Activated T-cell treated with anti-CD3 and anti-CD28 coated beads, Interleukin-2, amount 50 U/mL, for 48 hours (primary cell): ENCODE results near the gene TBCA.
"Not testable (repeated sequence)": the region's sequence is repeated elsewhere in the genome, so short reads cannot be mapped to it uniquely, and the experiment has no call there.

Experiments
- DNase-seq, 2 experiments: peaks; one replicate each; pipeline ENCODE4 v3.0.0-alpha.2; 2020

Gene TBCA

DNA sequence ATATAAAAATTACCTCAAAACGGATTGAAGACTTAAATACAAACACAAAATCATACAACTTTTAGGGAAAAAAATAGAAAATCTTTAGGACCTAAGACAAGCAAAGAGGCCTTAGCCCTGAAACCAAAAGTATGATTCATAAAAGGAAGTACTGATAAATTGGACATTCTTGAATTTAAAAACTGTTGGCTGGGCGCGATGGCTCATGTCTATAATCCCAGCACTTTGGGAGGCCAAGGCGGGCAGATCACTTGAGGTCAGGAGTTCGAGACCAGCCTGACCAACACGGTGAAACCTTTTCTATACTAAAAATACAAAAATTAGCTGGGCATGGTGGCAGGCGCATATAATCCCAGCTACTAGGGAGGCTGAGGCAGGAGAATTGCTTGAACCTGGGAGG, 76.6 kb downstream of the TBCA start:
- DNase-seq = not testable (repeated sequence)

DNA sequence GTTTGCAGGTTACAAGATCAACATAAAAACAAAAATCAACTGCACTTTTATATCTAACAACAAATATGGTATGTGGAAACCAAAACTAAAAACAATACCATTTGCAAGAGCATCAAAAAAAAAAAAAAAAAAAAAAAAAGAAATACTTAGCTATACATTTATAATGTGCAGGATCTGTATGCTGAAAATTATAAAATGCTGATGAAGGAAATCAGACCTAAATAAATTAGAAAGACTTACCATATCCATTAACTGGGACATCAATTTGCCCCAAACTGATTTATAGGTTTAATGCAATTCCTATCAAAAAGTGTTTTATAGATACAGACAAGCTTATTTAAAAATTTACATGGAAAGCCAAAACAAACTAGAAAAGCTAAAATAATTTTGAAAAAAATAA, 77.2 kb downstream of the TBCA start:
- no peak for DNase-seq

DNA sequence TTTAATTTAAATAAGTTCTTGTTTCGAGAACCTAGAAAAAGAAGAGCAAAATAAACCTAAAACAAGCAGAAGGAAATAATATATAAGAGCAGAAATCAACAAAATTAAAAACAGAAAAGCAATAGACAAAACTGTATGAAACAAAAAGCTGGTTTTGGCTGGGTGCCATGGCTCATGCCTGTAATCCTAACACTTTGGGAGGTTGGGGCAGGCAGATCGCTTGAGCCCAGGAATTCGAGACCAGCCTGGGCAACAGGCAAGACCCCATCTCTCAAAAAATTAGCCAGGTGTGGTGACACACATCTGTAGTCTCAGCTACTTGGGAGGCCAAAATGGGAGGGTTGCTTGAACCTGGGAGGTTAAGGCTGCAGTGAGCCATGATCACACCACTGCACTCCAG, 78.4 kb downstream of the TBCA start:
- DNase-seq = no peak

DNA sequence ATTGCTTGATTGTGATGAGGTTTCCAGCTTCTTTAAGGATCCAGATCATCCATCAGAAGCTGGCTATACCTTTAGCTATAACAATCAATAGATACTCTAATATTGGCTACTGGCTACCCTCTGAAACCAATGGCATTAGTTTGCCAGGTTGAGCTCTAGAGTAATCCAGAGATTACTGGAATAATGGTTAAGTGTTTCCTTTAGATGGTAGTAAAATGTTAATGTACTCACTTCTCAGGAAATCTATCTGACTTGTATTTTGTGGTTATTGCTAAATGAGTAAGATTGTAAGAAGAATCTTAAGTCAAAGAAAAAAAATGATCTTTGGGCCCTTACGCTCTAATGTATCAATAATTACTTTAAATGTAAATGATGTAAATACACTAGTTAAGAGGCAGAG, 80.0 kb downstream of the TBCA start:
- no peak for DNase-seq

DNA sequence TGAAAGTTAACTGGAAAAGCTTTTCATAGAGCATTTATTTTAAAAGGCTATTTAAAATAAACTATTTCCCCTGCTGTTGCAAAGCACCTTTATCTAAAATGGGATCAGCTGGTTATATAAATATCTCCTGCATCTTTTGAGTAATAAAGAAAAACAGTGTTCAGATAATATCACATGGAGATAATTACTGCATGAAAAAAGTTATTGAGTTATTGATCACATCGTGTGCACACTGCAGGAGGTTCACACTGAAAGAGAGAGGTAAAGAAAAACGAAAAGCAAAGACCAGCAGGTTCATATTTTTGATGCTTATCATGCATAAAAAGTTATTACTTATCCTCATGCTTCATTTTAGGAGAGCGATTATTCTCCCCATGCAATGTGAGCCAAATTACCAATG, 82.2 kb downstream of the TBCA start:
- DNase-seq = no peak

DNA sequence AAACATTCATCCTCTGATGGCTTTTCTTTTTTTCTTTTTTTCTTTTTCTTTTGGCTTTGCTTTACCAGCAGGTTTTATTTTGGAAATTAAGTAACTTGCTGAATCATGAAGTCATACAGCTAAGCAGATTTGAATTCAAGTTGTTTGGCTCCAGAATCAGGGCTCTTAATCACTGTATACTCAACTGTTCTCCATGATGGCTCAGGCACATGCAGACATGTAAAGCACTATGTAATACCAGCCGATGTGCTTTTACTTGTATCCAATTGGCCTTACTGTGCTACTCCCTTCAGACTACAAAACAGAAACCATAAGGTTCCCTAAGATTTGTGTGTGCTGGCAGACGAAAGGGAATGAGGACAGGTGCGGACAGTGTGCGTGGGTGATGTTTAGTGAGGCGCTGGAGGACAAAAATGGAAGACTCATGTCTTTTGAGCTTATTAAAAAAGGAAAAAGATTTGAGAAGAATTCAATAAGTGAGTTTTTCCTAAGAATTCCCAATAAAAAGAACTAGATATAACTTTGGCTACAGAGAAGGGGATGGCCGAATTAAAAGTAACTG, 92.9 kb downstream of the TBCA start:
- DNase-seq = no peak

DNA sequence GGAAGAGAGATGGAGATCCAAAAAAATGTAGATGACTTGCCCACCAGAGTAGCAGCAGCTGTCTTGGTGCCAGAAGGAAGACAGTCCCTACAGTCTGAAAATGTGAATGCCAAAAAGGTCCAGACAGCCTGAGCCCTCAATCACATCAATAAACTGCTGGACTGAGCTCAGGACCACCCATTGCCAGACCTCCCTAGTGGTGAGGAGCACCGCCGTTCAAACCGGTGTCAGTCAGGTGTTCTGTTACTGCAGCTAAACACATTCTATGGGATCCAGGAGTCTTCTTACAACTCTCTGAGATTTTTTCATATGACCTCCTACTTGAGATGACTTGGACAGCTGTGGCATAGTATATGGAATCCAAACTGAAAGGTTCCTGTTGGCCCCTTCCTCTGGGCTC, 105.6 kb downstream of the TBCA start:
- DNase-seq = no peak

DNA sequence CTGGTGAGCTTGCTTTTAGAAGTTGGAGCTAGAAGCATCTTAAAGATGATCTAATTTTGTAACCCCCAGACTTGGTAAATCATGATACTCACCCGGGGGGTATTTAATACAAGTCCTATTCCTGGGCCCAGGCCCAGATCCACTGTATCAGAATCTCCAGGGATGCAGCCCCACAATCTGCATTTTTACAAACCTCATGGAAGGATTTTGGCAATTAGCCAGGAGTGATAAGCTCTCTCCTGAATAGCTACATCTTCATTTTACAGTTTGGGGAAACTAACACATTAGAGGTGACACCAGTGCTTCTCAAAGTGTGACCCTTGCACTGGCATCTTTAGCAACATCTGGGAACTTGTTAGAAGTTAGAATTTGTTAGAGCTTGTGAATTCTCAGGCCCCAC, 106.5 kb downstream of the TBCA start:
- DNase-seq = no peak

DNA sequence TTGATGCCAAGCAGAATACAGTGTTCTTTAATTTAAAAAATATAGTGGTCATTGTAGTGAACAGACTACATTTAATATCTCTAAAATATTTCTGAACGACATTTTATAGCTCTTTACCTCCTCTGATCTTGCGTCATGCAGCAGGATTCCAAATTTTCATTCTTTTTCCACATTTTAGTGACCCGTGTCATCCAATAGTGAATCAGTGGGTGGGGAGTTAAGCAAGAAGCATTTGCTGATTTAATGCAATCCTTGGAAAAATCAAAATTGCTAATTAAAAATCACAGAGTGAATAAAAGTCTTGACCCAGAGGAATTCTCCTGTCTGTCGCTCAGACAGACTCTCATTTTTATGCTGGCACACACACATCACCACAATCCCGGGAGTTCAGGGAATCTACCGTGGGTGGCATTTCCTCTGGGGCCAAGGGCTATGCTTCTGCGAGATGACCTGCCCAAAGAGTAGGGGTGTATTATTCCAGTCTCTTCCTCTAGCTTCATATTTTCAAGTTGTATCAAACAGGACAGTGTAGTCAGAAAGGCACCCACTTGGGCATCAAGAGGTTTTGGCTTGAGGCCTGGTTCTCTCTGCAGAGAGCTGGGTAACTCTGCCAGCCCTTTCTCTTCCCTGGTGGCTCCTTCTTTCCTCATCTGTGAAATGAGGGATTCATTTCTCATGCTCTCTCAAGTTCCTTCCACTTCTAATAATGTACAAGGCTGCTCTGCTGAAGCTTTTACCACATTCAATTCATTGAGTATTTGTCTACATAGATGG, 112.9 kb downstream of the TBCA start:
- no peak for DNase-seq

DNA sequence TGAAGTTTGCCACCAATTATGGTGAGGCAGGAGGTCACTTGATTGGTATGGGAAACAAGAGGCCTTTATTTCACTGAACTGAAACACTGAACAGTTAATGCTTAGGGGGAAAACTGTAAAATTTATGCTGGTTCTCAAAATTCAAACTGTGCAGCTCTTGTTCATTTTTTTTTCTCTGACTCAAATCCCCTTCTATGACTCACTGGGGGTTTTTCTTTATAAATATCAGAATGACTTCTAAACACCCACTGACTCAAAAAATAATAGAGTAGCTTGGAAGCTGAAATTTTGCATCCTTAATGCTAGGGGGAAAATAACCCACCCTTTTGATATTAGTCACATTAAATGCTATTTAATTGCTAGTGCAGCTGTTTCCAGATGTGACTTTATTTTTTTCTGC, 113.5 kb downstream of the TBCA start:
- DNase-seq = no peak

DNA sequence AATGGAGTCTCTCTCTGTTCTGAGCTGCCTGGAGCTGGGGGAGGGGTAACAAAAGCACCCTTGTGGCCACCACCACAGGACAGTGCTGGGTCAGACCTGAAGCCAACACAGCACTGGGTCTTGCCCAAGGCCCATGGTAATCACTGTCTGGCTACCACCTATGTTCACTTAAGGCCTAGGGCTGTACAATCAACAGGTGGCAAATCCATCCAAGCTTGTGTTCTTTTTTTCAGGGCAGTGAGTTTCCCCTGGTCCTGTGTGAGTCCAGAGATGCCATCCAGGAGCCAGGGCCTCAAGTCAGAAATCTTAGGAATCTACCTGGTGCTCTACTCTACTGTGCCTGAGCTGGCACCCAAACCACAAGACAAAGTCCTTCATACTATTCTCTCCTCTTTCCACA, 117.5 kb downstream of the TBCA start:
- DNase-seq = no peak

DNA sequence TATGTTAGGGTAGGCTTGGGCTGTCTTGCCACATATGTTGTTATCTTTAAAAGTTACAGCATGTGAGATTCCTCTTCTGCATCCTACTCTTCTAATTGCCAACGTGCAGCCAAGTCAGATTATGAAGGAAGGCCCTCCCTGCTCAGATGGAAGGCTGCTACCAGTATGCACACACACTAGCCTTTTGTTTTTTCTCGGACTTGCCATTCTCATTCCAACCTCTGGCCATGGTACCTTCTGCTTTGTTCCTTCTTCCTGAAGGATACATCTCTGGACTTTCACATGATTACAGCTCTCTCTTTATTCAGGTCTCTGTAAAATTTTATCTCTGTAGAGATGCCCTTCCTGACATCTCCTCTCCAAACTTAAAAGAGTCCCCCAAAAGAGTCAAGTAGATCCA, 124.8 kb downstream of the TBCA start:
- DNase-seq = no peak

DNA sequence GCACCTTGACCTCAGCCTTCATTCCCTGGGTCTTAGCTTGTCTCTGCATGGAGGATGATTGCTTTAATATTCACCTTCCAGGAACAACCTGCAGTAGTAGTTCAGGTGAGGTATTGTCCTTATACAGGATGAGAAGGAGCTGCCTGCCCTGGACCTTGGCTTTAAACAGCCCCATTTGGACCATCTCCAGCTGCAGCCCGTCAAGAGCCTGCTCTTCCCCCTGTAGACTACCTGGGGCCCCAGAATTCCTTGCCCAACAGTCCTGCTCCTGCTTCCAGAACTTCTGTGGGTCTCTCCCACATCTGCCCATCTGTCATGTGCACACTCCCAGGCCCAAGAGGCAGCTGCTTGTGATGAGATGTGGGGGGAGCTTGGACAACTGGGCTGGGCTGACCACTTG, 125.5 kb downstream of the TBCA start:
- DNase-seq = no peak

DNA sequence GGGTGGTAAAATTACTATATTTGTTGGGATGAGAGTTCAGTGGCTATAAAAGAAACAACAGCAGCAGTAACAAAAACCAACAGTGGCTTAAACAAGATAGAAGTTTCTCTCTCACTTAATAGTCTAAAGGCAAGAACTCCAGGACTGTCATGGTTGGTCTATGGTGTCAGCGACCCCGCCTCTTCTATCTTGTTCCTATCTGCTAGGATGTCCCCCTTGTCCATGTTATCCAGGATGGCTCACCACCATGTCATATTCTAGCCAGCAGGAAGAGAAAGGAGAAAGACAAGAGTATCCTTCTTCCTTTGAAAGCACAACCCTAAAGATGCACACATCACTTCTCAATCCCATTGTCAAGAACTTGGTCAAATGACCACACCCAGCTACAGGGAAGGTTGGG, 126.4 kb downstream of the TBCA start:
- no peak for DNase-seq

DNA sequence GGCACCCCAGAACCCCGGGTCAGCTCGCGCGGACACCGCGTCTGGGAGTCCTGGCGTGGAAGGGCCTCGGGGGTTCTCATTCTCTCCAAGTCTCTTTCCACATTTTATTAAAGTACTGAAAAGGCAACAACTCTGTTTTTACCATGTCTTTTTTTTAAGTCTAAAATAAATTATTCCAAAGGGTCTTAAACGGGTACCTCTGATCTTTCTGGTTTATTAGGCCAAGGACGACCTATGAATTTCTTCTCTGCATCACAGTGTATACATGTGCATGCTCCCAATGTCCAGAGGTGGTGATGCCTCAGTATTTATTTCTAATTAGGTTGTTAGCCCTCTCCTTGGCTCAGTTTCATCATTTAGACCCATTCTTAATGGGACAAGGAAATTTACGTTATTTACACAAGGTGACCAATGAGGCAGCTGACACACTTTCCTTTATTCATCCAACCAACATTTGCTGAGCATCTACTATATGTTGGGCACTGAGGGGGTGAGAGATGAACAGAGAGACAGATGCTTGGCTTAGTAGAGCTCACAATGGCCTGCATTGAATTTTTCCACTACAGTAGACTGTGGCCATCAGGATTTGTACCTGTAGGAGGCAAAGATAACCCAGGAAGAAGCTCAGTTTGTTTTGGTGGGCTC, 130.0 kb downstream of the TBCA start:
- DNase-seq = no peak

DNA sequence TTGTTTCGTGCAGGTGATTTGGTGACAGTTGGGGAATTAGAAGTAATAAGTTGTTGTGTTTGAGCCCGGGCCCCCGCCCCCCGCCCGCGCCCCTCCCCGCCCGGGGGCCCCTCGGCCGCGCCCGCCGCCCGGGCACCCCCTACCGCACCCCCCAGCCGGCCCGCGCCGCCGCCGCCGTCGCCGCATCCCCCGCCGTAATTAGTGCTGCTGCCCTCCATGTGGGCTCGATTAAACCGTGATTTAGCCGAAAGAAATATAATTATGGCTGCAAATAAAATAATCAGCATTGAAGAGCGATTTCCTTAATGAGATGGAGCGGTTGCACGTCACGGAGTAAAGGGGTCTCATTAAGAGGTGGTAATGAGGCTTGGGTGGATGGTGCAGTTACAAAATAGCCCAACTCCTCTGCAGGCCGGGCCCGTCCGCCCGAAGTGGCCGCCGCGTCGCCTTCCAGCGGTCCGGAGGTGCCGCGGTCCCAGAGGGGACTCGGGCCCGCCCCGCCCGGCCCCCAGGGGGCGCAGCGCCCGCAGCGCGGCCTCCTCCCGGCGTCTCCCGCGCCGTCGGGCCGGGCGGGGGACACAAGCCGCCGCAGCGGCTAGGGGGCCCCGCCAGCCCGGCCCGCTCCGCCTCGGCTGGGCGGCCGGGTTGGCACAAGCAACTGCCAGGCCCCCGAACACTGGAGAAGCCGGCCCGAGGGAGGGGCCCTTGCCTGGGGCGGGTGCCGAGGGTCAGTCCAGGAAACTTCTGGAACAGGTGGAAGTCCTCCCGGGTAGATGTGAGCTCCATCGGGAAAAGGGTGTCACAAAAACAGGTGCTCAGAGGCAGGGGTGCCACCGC, 130.8 kb downstream of the TBCA start:
- DNase-seq = peak; percentile 57 to 69

DNA sequence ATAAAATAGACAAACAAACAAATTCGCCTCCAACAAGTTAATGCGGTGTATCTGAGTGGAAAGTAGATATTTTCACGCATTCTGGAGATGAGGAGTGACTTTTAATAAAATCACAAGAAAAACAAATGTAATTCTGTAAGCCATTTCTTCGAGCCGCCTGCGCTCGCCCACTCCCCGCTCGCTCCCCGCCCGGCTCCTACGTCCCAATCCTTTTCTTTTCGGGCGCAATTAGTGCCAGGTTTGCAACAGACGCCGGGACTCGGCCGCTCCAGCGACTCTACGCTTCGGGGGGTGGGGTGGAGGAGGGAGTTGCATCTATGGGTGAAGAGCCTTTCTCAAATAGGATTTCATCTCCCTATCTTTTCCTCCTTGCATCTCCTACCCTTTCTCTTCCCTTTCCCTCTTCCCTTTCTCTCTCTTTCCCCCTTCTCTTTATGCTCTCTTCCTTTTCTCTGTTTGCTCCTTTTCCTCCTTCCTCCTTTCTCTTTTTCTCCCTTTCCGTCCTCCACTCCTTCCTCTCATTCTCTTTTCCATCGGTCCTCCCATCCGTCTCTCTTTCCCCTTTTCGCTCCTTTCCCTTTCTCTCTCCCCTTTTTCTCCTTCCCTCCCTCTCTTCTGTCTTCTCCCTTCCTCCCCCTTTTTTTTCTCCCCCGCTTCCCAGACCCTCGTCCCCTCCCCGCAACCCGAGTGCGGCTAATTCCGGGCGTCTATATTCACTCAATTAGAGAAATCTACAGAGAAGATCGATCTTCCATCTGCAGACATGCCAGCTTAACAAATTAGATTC, 131.6 kb downstream of the TBCA start:
- no peak for DNase-seq

DNA sequence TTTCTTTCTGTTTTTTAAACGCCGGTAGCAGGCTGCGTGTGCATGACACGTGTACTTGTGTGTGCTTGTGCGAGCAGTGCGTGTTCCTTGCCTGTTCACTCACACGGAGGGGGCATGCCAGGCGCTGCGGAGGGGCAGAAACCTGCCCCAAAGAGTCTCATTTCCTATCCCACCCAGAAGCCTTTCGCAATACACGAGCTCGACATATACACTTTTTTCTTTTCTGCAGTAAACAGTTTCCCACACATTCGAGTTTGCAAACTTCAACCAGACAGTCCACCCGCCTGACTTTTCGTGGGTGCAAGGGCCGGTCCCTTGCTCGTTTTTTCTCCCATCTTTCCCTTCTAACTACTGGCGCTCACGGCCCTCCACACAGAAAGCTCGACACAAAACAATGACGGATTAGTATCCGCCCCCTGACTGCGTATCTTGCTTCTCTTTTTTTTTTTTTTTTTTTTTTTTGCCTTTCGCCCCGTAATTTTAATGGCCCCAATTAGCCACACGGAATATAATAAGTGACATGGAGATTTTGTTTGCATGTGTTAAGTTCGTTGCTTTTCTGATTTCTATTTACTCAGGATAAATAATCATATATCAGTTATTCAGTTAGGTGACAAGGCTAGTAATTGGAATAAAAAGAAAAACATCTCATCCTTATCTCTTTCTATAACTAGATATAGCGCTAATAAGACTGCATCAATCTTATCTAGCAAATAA, 132.3 kb downstream of the TBCA start:
- no peak for DNase-seq

DNA sequence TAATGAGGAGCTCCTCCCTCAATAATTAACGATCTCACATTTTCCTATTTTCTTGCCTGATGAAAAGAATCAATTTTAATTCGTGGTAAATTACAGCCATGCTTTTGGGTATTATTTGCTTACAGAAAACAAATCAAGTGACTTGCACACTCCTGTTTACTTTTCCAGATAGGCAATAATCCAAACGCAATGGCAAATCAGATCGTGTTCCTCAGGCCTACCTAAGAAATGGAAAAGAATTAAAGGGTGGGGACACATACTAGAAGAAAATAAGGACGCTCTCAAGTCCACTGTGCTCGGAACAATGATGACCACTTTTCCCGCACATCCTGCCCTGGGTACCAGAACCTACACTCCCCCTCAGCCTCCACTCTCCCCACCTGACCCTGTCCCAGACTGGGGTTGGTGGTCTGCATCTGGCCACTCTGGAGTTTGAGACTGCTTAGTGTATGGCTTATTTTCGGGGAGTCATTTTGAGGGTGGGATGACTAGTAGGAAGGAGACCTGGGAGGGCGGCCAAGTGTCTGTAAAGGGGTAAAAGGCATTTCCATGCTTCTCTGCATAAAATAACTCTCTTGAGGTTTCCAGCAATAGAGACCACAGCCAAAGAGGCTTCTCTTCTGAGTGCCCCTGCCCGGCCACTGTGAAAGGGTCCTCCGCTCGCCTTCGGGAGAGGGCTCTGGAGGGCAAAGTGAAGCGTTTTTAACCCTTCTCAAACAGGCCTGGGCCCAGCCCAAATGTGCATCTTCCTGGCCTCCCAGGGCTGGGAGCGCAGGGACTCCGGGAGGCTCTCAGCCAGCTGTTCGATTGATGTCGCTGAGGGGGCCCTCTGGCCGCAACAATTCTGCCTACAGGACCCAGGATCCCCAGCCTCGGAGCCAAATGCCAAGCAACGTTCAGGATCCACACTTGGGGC, 133.1 kb downstream of the TBCA start:
- DNase-seq = no peak

DNA sequence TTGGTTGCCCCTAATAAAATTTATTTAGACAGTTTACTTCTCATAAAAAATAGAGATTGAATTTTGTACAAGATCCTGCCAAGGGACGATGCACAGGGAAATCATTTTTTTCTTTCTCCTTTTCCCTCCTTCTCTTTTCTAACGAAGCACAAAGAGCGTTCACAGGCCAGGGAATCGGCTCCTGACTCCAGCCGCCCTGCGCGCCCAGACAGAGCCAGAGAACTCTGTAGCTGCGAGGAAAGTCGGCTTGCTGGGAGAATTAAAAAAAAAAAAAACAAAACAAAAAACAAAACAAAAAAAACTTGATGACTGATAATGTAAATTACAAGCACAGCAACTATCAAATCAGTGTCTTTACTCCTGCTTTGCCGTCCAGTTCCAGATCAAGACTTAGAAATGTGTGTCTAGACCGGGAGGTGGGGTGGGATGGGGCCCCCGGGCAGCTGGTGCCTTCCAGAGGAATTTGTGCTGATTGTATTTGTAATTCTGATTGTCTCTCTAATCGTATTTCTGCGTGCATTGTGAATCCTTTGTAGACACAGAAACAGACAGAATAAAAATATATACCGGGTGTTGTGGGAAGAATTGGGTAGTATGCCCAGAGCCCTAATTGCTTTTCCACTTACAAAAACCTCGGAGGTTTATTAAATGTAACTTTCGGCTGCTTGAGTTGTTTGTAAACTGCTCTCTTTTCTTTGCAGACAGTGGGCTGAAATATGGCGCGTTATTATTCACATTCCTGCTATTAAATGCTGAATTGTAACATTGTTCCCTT, 134.0 kb downstream of the TBCA start:
- DNase-seq = no peak
